Muscle layer of duodenum (tissue), 2 donors: ENCODE measurements around the gene PRDM16.

ENCODE experiments used
- H3K27ac ChIP-seq: one replicate; pipeline ENCODE4 v1.7.0; 2013; ENCODE audit warnings: mild to moderate bottlenecking, low read length
- H3K27me3 ChIP-seq: one replicate; pipeline ENCODE4 v1.7.0; 2013; ENCODE audit warnings: low read depth, mild to moderate bottlenecking, control low read depth, low read length
- H3K36me3 ChIP-seq, 2 donors: one replicate each; pipeline ENCODE4 v1.7.0; 2013; ENCODE audit warnings: low read length in 2 of 2, control low read depth in 1 of 2, mild to moderate bottlenecking in 1 of 2; ENCODE audit not compliant: insufficient read depth in 2 of 2, control insufficient read depth in 1 of 2
- H3K4me1 ChIP-seq, 2 donors: one replicate each; pipeline ENCODE4 v1.7.0; 2013; ENCODE audit warnings: low read length in 2 of 2, mild to moderate bottlenecking in 2 of 2, control low read depth in 1 of 2, moderate library complexity in 1 of 2; ENCODE audit not compliant: insufficient read depth in 2 of 2, control insufficient read depth in 1 of 2
- H3K4me3 ChIP-seq, 2 donors: one replicate each; pipeline ENCODE4 v1.7.0; 2013; ENCODE audit warnings: low read length in 2 of 2, low read depth in 1 of 2, mild to moderate bottlenecking in 1 of 2
- H3K9me3 ChIP-seq, 2 donors: one replicate each; pipeline ENCODE4 v1.7.0; 2013; ENCODE audit warnings: low read length in 2 of 2, control low read depth in 1 of 2, mild to moderate bottlenecking in 1 of 2; ENCODE audit not compliant: control insufficient read depth in 1 of 2
- donor health status: healthy.

PRDM16 gene

GRCh38 chr1:3294450-3294849, 225.4 kb downstream of the PRDM16 start:
- no peaks in the 10 kb centered on the region for H3K4me1 ChIP-seq
- H3K36me3 ChIP-seq = no peaks in the 10 kb centered on the region
- no peaks in the 10 kb centered on the region for H3K9me3 ChIP-seq
- no peak overlapping the region for H3K4me3 ChIP-seq
- no peak overlapping the region for H3K27ac ChIP-seq
- no peaks in the 10 kb centered on the region for H3K27me3 ChIP-seq

GRCh38 chr1:3295846-3296245, 226.8 kb downstream of the PRDM16 start:
- Histone ChIP-seq H3K27ac (no peak overlapping the region), H3K27me3 (no peaks in the 10 kb centered on the region), H3K9me3 (no peaks in the 10 kb centered on the region)

GRCh38 chr1:3296326-3296725, 227.3 kb downstream of the PRDM16 start:
- Histone ChIP-seq H3K27ac (no peak overlapping the region), H3K9me3 (no peaks in the 10 kb centered on the region), H3K36me3 (no peaks in the 10 kb centered on the region), H3K4me1 (no peaks in the 10 kb centered on the region), H3K4me3 (no peak overlapping the region), H3K27me3 (no peaks in the 10 kb centered on the region)

More at GRCh38 chr1:3295846-3296245, 226.8 kb downstream of the PRDM16 start:
- Histone ChIP-seq H3K4me1 (no peaks in the 10 kb centered on the region), H3K4me3 (no peak overlapping the region), H3K36me3 (no peaks in the 10 kb centered on the region)

- Histone ChIP-seq H3K4me1 (no peaks in the 10 kb centered on the region), H3K27me3 (no peaks in the 10 kb centered on the region), H3K27ac (no peak overlapping the region), H3K9me3 (no peaks in the 10 kb centered on the region), H3K4me3 (no peak overlapping the region), H3K36me3 (no peaks in the 10 kb centered on the region)
These were observed 227.8 kb downstream of the PRDM16 start for GRCh38 chr1:3296826-3297225.

- Histone ChIP-seq H3K27ac (no peak overlapping the region), H3K4me3 (no peak overlapping the region), H3K4me1 (no peaks in the 10 kb centered on the region), H3K27me3 (no peaks in the 10 kb centered on the region), H3K9me3 (no peaks in the 10 kb centered on the region), H3K36me3 (no peaks in the 10 kb centered on the region)
These were observed 228.8 kb downstream of the PRDM16 start for GRCh38 chr1:3297756-3298155.

- Histone ChIP-seq H3K27ac (no peak overlapping the region), H3K27me3 (no peaks in the 10 kb centered on the region), H3K9me3 (no peaks in the 10 kb centered on the region), H3K4me1 (no peaks in the 10 kb centered on the region), H3K36me3 (no peaks in the 10 kb centered on the region), H3K4me3 (no peak overlapping the region)
These were observed 229.2 kb downstream of the PRDM16 start for GRCh38 chr1:3298197-3298596.

- Histone ChIP-seq H3K36me3 (no peaks in the 10 kb centered on the region), H3K9me3 (no peaks in the 10 kb centered on the region), H3K27ac (no peak overlapping the region), H3K4me1 (no peaks in the 10 kb centered on the region), H3K27me3 (no peaks in the 10 kb centered on the region), H3K4me3 (no peak overlapping the region)
These were observed 235.2 kb downstream of the PRDM16 start for GRCh38 chr1:3304246-3304645.

GRCh38 chr1:3304692-3305091, 235.7 kb downstream of the PRDM16 start:
- H3K4me1 ChIP-seq = no peaks in the 10 kb centered on the region
- H3K9me3 ChIP-seq = no peaks in the 10 kb centered on the region
- no peaks in the 10 kb centered on the region for H3K27me3 ChIP-seq
- H3K27ac ChIP-seq = no peak overlapping the region
- H3K36me3 ChIP-seq = no peaks in the 10 kb centered on the region
- H3K4me3 ChIP-seq = no peak overlapping the region

- no peak overlapping the region for H3K27ac ChIP-seq
- no peaks in the 10 kb centered on the region for H3K36me3 ChIP-seq
- H3K4me3 ChIP-seq = no peak overlapping the region
- no peaks in the 10 kb centered on the region for H3K4me1 ChIP-seq
- no peaks in the 10 kb centered on the region for H3K9me3 ChIP-seq
- no peaks in the 10 kb centered on the region for H3K27me3 ChIP-seq
These were observed 236.2 kb downstream of the PRDM16 start for GRCh38 chr1:3305156-3305555.

GRCh38 chr1:3306583-3307291, 237.7 kb downstream of the PRDM16 start:
- Histone ChIP-seq H3K27me3 (no peaks in the 10 kb centered on the region), H3K36me3 (no peaks in the 10 kb centered on the region), H3K27ac (no peak overlapping the region), H3K4me3 (no peak overlapping the region), H3K4me1 (no peaks in the 10 kb centered on the region), H3K9me3 (no peaks in the 10 kb centered on the region)

GRCh38 chr1:3307359-3307758, 238.4 kb downstream of the PRDM16 start:
- no peaks in the 10 kb centered on the region for H3K4me1 ChIP-seq
- H3K9me3 ChIP-seq = no peaks in the 10 kb centered on the region
- H3K27ac ChIP-seq = no peak overlapping the region
- no peak overlapping the region for H3K4me3 ChIP-seq
- no peaks in the 10 kb centered on the region for H3K36me3 ChIP-seq
- no peaks in the 10 kb centered on the region for H3K27me3 ChIP-seq

GRCh38 chr1:3308053-3308452, 239.1 kb downstream of the PRDM16 start:
- H3K9me3 ChIP-seq = no peaks in the 10 kb centered on the region
- no peaks in the 10 kb centered on the region for H3K4me1 ChIP-seq
- no peak overlapping the region for H3K4me3 ChIP-seq
- H3K36me3 ChIP-seq = no peaks in the 10 kb centered on the region
- no peaks in the 10 kb centered on the region for H3K27me3 ChIP-seq
- no peak overlapping the region for H3K27ac ChIP-seq
